DOHH2 (cell line): ENCODE data around the gene CNPY3.

Source experiments
- CTCF ChIP-seq: fragments of 200-600 bp; sonication (generic); IDR thresholded peaks from one replicate; pipeline ENCODE4 v1.5.1; 2014; ENCODE audit warnings: antibody characterized with exemption, mild to moderate bottlenecking, low read depth, low read length; ENCODE audit not compliant: poor library complexity, severe bottlenecking
- EZH2phosphoT487 ChIP-seq: fragments of 200-600 bp; sonication (generic); IDR thresholded peaks from 2 replicates; pipeline ENCODE4 v1.6.1; 2017; ENCODE audit warnings: borderline replicate concordance, mild to moderate bottlenecking, antibody characterized with exemption, low read length, moderate library complexity, mixed read lengths

- no peak for TF ChIP-seq CTCF
- TF ChIP-seq EZH2phosphoT487, result no peak
Measured at GRCh38 chr6:42962096-42962495, 32.8 kb downstream of the CNPY3 start.
